Breast epithelium (tissue), 3 donors: ENCODE results near the gene SCG2.

ENCODE experiments used
- CTCF ChIP-seq, 3 donors: fragments of 450-650 bp; IDR thresholded peaks; one replicate each; pipeline ENCODE4 v1.5.1; 2016 to 2017; ENCODE audit warnings: antibody characterized with exemption in 3 of 3, mild to moderate bottlenecking in 3 of 3, moderate library complexity in 3 of 3
- POLR2A ChIP-seq: fragments of 450-650 bp; IDR thresholded peaks from one replicate; pipeline ENCODE4 v1.6.1; 2016; ENCODE audit warnings: antibody characterized with exemption, mild to moderate bottlenecking, moderate library complexity

GRCh38 chr2:223590964-223591363 lies 11.2 kb downstream of the SCG2 start:
- TF ChIP-seq POLR2A (no peak), CTCF (IDR thresholded peaks at IDR 0.05) (no peak)
